ENCODE measurements around the gene GDF10.

DNA sequence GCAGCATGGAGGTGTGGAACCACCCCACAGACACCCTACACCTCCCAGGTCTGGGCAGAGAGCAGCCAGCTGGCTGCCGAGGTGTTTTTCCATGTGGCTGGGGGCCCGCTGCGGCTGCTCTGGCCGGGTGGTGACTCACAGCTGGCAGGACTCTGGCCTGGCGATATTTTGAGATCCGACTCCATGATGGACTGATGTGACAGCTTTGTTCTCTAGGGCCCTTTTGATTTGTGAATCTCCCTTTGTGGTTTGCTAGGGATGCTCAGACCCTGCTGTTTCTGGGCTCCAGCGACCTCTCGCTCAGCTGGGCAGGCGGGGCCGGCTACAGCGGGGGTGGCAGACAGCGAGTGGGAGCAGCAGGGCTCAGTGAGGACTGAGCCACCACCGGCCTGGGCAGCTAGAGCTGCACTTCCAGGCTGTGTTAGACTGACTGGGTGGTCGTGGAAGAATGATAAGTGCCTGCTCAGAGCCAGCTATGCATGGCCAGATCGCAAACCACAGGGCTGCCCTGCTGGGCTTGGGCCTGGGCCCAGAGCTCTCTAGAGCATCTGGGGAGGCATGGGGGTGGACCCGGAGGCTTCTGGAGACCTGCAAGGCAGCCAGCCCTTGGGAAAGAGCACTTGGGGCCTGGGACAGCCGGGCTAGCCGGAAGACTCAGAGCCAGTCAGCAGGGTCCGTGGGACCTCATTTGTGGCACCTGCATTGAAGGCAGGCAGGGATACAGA, 46.2 kb upstream of the GDF10 start:
- TF ChIP-seq POLR2A (IDR thresholded peaks at IDR 0.05) (no peak), CTCF (IDR thresholded peaks at IDR 0.05) (no peak)
